SU-DHL-6 (cell line): ENCODE results near the gene ZNF688.
"Not testable (repeated sequence)": the region's sequence is repeated elsewhere in the genome, so short reads cannot be mapped to it uniquely, and the experiment has no call there.

Experiments used
- H2AFZ ChIP-seq: fragments of 200-600 bp; sonication (generic); 2 replicates; pipeline ENCODE4 v1.6.1; 2014; ENCODE audit warnings: low read depth, mild to moderate bottlenecking, moderate library complexity, mixed read lengths, antibody characterized with exemption, low read length; ENCODE audit not compliant: severe bottlenecking
- H3F3A ChIP-seq: fragments of 200-600 bp; shearing (Covaris generic); 2 replicates; pipeline ENCODE4 v1.6.0; 2016; ENCODE audit warnings: antibody characterized with exemption, mild to moderate bottlenecking; ENCODE audit not compliant: insufficient read depth
- H3K27ac ChIP-seq: fragments of 200-600 bp; sonication (generic); 2 replicates; pipeline ENCODE4 v1.5.1; 2016; ENCODE audit warnings: low read depth, mild to moderate bottlenecking, low read length, moderate library complexity, mixed read lengths
- H3K27me3 ChIP-seq: fragments of 200-600 bp; sonication (generic), shearing (Covaris generic); 2 replicates; pipeline ENCODE4 v1.6.0; 2014; ENCODE audit warnings: mild to moderate bottlenecking, low read length
- H3K36me3 ChIP-seq: fragments of 200-600 bp; sonication (generic); 2 replicates; pipeline ENCODE4 v1.6.1; 2014; ENCODE audit warnings: mild to moderate bottlenecking, low read length, mixed read lengths
- H3K4me2 ChIP-seq: fragments of 300-600, 200-600 bp; shearing (Covaris generic), sonication (generic); 2 replicates; pipeline ENCODE4 v1.6.0; 2014; ENCODE audit warnings: low read length, low read depth, mild to moderate bottlenecking; ENCODE audit not compliant: poor library complexity, severe bottlenecking
- H3K4me3 ChIP-seq: fragments of 200-600 bp; sonication (generic); 2 replicates; pipeline ENCODE4 v1.5.1; 2014; ENCODE audit warnings: antibody characterized with exemption, low read length, mild to moderate bottlenecking, mixed read lengths; ENCODE audit not compliant: insufficient read depth, poor library complexity, severe bottlenecking
- H3K79me2 ChIP-seq: fragments of 200-600 bp; sonication (generic); 2 replicates; pipeline ENCODE4 v1.6.1; 2014; ENCODE audit warnings: mild to moderate bottlenecking, low read length, moderate library complexity; ENCODE audit not compliant: insufficient read depth
- H3K9ac ChIP-seq: fragments of 200-600 bp; sonication (generic); 2 replicates; pipeline ENCODE4 v1.7.0; 2014; ENCODE audit warnings: mild to moderate bottlenecking, low read length
- H3K9me2 ChIP-seq: fragments of 200-600 bp; sonication (generic); replicated peaks from 2 replicates; pipeline ENCODE4 v1.6.1; 2014; ENCODE audit warnings: low read length; ENCODE audit not compliant: insufficient read depth
- H3K9me3 ChIP-seq: fragments of 200-600 bp; sonication (generic); 2 replicates; pipeline ENCODE4 v1.6.1; 2014; ENCODE audit warnings: low read length, mixed read lengths; ENCODE audit not compliant: insufficient read depth
- H4K20me1 ChIP-seq: fragments of 200-600 bp; sonication (generic); 2 replicates; pipeline ENCODE4 v1.6.1; 2014; ENCODE audit warnings: low read depth, mild to moderate bottlenecking, antibody characterized with exemption, low read length, moderate library complexity, mixed read lengths
- EZH2phosphoT487 ChIP-seq: fragments of 200-600 bp; sonication (generic), shearing (Covaris generic); conservative IDR thresholded peaks from 2 replicates; pipeline ENCODE4 v1.6.1; 2018; ENCODE audit warnings: mild to moderate bottlenecking, antibody characterized with exemption, low read length, moderate library complexity, mixed read lengths
- TF ChIP-seq, protein P1 (sequence below): fragments of 200-600 bp; sonication (generic); IDR thresholded peaks from one replicate; pipeline ENCODE4 v1.5.1; 2017; ENCODE audit warnings: antibody characterized with exemption, mild to moderate bottlenecking, low read length, moderate library complexity; ENCODE audit not compliant: insufficient read depth, poor library complexity, severe bottlenecking

ZNF688 gene

DNA sequence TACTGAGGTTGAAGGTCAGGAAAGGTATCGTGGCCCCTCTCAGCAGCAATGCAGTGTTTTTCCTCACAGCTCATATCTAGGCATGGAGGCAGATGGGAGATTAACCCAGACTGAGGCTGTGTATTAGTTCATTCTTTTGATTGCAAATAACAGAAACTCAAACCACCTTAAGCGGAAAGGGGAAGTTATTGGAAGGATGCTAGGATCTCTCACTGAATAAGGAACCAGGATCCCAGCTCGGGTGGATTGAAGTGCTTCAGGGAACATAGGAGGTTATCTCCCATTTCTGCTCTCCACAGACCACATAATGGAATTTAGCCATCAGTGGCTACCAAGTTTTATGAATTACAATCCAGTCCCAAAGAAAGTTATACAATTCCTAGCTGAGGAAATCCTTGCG lies 30.5 kb upstream of the ZNF688 start:
- no peaks in the 10 kb centered on the region for H3K9me2 ChIP-seq
- H3K36me3 ChIP-seq, result no peaks in the 10 kb centered on the region
- H2AFZ ChIP-seq, result no peak overlapping the region
- no peak overlapping the region for H3K27ac ChIP-seq
- H3K27me3 ChIP-seq, result no peaks in the 10 kb centered on the region
- H3K79me2 ChIP-seq, result no peaks in the 10 kb centered on the region; the same call in 1 of the 2 replicates
- H4K20me1 ChIP-seq, result no peaks in the 10 kb centered on the region
- peaks cover 5% of the 10 kb centered on the region; the same call in 1 of the 2 replicates for H3F3A ChIP-seq
- no peak overlapping the region for H3K9ac ChIP-seq
- no peak for TF ChIP-seq EZH2phosphoT487
- TF ChIP-seq, protein P1, sequence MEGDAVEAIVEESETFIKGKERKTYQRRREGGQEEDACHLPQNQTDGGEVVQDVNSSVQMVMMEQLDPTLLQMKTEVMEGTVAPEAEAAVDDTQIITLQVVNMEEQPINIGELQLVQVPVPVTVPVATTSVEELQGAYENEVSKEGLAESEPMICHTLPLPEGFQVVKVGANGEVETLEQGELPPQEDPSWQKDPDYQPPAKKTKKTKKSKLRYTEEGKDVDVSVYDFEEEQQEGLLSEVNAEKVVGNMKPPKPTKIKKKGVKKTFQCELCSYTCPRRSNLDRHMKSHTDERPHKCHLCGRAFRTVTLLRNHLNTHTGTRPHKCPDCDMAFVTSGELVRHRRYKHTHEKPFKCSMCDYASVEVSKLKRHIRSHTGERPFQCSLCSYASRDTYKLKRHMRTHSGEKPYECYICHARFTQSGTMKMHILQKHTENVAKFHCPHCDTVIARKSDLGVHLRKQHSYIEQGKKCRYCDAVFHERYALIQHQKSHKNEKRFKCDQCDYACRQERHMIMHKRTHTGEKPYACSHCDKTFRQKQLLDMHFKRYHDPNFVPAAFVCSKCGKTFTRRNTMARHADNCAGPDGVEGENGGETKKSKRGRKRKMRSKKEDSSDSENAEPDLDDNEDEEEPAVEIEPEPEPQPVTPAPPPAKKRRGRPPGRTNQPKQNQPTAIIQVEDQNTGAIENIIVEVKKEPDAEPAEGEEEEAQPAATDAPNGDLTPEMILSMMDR, result no peak
- no peaks in the 10 kb centered on the region for H3K9me3 ChIP-seq
- no peak overlapping the region for H3K4me3 ChIP-seq
- H3K4me2 ChIP-seq, result no peak overlapping the region

DNA sequence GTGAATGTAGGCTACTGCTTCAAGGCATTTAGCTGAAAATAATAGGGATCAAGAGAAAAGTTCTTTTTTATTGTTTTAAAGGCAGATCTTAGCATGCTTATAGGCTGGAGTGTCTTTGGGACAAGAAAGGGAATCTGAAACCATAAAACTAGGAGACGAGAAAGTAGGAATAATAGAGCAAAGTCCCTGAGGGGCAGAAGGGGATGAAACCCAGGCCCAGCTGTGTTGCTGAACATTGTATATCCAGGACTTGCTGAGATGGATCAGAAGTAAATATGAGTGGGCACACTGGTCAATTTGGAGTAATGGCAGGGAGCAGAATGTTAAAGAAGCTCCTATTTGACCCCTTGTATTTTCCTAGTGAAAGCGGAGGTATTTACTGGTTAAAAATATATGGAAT lies 29.4 kb upstream of the ZNF688 start:
- no peaks in the 10 kb centered on the region for H3K9me3 ChIP-seq
- no peaks in the 10 kb centered on the region; the same call in 1 of the 2 replicates for H3K79me2 ChIP-seq
- no peaks in the 10 kb centered on the region for H3K9me2 ChIP-seq
- no peak overlapping the region for H3K4me2 ChIP-seq
- no peaks in the 10 kb centered on the region for H4K20me1 ChIP-seq
- H3K27me3 ChIP-seq, result no peaks in the 10 kb centered on the region
- peaks cover 5% of the 10 kb centered on the region; the same call in 1 of the 2 replicates for H3F3A ChIP-seq
- H3K4me3 ChIP-seq, result no peak overlapping the region
- H3K27ac ChIP-seq, result no peak overlapping the region
- no peak overlapping the region for H3K9ac ChIP-seq
- H3K36me3 ChIP-seq, result no peaks in the 10 kb centered on the region
- no peak overlapping the region for H2AFZ ChIP-seq
- TF ChIP-seq EZH2phosphoT487, result no peak
- TF ChIP-seq, protein P1, result no peak

DNA sequence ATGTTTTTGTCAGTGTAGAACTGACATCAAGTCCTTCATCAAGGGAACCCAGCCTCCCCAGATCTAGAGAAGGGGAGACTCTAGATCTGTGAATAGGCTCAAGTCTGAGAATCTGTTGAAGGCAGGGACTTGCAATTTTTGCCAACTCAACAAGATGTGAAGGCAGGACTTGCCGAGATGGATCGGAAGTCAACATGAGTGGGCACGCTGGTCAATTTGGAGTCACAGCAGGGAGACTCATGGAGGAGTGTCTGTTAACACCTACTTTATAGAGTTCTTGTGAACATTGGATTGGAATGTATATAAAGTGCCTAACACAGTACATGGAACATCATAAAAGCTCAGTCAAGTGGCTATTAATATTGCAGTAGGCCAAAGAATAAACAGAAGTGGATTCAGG lies 28.7 kb upstream of the ZNF688 start:
- Histone ChIP-seq H3K79me2 (no peaks in the 10 kb centered on the region), H2AFZ (no peak overlapping the region), H3K4me3 (no peak overlapping the region), H3K9me2 (no peaks in the 10 kb centered on the region), H4K20me1 (no peaks in the 10 kb centered on the region), H3K36me3 (no peaks in the 10 kb centered on the region), H3K9ac (no peak overlapping the region), H3K9me3 (no peaks in the 10 kb centered on the region), H3K27ac (no peak overlapping the region), H3K27me3 (no peaks in the 10 kb centered on the region), H3F3A (peaks cover 5% of the 10 kb centered on the region; the same call in 1 of the 2 replicates), H3K4me2 (no peak overlapping the region)
- TF ChIP-seq EZH2phosphoT487, result no peak
- TF ChIP-seq, protein P1, result no peak

DNA sequence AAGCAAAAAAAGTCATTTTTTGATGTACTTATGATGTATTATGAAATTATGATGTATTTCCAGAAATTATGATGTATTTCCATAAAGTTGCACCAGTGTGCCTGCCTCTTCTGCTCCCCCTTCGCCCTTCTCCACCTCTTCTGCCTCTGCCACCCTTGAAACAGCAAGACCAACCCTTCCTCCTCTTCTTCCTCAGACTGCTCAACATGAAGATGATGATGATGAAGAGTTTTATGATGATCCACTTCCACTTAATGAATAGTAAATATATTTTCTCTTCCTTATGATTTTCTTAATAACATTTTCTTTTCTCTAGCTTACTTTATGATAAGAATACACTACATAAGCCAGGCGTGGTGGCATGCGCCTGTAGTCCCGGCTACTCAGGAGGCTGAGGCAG lies 21.4 kb upstream of the ZNF688 start:
- Histone ChIP-seq H3K79me2 (no peaks in the 10 kb centered on the region), H3K27me3 (no peaks in the 10 kb centered on the region), H3K4me3 (no peak overlapping the region), H2AFZ (no peak overlapping the region), H3K9ac (no peak overlapping the region), H3K4me2 (no peak overlapping the region), H4K20me1 (no peaks in the 10 kb centered on the region), H3F3A (no peaks in the 10 kb centered on the region; the same call in 1 of the 2 replicates), H3K27ac (no peak overlapping the region), H3K9me2 (no peaks in the 10 kb centered on the region), H3K36me3 (no peaks in the 10 kb centered on the region), H3K9me3 (no peaks in the 10 kb centered on the region)
- TF ChIP-seq, protein P1, result no peak
- TF ChIP-seq EZH2phosphoT487, result no peak

DNA sequence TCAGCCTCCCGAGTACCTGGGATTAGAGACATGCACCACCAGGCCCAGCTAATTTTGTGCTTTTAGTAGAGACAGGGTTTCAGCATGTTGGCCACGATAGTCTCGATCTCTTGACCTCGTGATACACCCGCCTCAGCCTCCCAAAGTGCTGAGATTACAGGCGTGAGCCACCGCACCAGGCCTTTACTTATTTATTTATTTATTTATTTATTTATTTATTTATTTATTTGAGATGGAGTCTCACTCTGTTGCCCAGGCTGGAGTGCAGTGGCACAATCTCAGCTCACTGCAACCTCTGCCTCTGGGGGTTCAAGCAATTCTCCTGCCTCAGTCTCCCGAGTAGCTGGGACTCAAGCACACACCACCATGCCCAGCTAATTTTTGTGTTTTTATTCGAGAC lies 19.4 kb upstream of the ZNF688 start:
- H3K27ac ChIP-seq, H4K20me1 ChIP-seq, H2AFZ ChIP-seq, H3K36me3 ChIP-seq, H3K4me3 ChIP-seq, H3K79me2 ChIP-seq, H3K27me3 ChIP-seq, H3K9ac ChIP-seq, H3F3A ChIP-seq, H3K9me3 ChIP-seq, H3K4me2 ChIP-seq, H3K9me2 ChIP-seq: not testable (repeated sequence)
